ENCODE measurements around the gene EPB41L5. TPM values are rescaled to one million over a fixed set of nuclear protein-coding genes. Genes with fewer than 3 reads are reported as not detected.

EPB41L5 gene
- total and polyA plus RNA-seq, 3 donors from 2014 or later, result 56.8 to 73.6 (median 62.7) TPM

DNA sequence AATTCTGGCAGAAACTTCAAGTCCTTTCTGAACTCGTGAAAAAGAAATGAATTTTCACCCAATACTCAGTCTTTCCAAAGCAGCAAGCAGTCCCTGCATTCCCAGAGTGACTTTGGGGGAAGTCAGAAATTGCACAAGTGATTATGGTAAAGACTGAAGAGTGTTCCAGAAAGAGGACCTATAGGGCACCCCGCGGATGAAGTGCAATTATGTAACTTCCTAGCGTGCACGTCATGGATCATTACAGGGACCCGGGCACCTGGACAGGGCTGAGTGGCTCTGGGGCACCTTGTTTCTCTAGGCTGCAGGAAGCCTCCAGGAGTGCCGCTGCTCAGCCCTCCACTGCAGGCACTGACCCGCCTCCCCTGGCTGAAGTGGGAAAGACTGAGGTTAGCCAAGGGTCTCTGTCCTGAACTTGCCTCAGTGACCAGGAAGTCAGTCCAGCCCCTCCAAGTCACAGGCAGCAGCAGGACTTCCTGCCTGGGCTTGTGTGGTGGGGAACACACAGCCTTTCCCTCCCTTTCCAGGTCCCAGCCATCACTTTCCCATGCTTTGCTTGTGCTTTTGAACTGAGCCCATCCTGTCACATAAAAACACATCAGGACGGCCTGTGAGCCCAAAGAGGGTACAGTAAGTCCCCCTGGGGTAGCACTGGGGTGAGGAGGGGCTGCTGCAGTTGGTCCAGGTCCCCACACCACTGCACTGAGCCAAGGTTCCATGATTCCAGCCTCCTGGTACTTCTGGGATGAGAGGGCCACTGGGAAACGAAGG is 190.6 kb downstream of the EPB41L5 start:
- no peaks in the 10 kb centered on the region for H3K36me3 ChIP-seq (ENCODE audit: low read depth, missing control alignments)
- TF ChIP-seq, protein P1, sequence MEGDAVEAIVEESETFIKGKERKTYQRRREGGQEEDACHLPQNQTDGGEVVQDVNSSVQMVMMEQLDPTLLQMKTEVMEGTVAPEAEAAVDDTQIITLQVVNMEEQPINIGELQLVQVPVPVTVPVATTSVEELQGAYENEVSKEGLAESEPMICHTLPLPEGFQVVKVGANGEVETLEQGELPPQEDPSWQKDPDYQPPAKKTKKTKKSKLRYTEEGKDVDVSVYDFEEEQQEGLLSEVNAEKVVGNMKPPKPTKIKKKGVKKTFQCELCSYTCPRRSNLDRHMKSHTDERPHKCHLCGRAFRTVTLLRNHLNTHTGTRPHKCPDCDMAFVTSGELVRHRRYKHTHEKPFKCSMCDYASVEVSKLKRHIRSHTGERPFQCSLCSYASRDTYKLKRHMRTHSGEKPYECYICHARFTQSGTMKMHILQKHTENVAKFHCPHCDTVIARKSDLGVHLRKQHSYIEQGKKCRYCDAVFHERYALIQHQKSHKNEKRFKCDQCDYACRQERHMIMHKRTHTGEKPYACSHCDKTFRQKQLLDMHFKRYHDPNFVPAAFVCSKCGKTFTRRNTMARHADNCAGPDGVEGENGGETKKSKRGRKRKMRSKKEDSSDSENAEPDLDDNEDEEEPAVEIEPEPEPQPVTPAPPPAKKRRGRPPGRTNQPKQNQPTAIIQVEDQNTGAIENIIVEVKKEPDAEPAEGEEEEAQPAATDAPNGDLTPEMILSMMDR (IDR thresholded peaks at IDR 0.05), result no peak
- no peak for TF ChIP-seq POLR2A (IDR thresholded peaks at IDR 0.05)
- peaks cover 4% of the 10 kb centered on the region for H3K4me1 ChIP-seq
- intact Hi-C loops (cut with DNase I; ENCODE audit: low total_unique reads), result no loop called here
- no peak overlapping the region for H3K4me3 ChIP-seq
- no peaks in the 10 kb centered on the region for H3K27me3 ChIP-seq
- DNase-seq, result no peak
- H3K9me3 ChIP-seq, result no peaks in the 10 kb centered on the region
- H3K27ac ChIP-seq, result no peak overlapping the region
- WGBS, 2 donors, result 69 to 75% methylated on average over 9 to 10 of the region's 10 CpGs

DNA sequence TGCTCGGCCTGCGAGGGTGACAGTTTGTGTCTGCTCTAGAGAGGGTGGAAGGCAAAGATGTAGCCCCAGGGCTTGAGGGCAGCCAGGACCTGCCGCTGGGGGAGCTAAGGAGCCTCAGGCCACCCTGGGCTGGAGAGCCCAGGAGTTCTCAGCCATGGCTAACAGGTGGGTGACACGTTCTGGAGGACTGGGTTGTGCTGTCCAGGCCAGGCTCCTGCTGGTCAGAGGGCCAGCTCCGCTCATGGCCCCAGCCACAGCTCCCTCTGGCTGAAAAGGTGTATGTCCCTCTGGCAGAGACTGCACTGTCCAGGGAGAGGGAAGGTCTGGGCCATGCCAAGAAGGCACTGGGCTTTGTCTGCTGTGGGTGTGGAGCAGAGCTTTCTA is 191.1 kb downstream of the EPB41L5 start:
- WGBS, 2 donors, result 82 to 93% methylated on average over 2 to 5 of the region's 5 CpGs
- Histone ChIP-seq H3K4me1 (peaks cover 4% of the 10 kb centered on the region), H3K36me3 (ENCODE audit: low read depth, missing control alignments) (no peaks in the 10 kb centered on the region), H3K27ac (no peak overlapping the region), H3K27me3 (no peaks in the 10 kb centered on the region), H3K4me3 (no peak overlapping the region), H3K9me3 (no peaks in the 10 kb centered on the region)
- no peak for TF ChIP-seq POLR2A (IDR thresholded peaks at IDR 0.05)
- TF ChIP-seq, protein P1 (IDR thresholded peaks at IDR 0.05), result no peak
- no peak for DNase-seq
- intact Hi-C loops (cut with DNase I; ENCODE audit: low total_unique reads), result no loop called here

DNA sequence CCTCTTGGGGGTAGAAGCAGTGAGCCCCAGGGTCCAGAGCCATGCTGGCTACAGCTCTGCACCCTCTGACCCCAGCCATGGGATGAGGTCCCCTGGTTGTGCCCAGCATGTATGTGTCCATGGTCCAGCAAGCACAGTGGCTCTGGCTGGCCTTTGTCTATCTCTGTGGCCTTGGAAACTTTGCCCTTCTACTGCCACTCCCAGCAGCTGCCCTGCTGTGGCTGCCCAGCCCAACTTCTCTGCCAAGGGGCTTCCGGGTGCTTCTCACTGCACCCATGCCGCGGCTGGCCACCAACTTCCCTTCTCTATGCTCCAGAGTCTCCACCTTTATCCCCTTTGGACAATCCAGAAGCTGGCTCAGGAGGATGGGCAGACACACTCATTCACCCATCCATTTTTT is 191.5 kb downstream of the EPB41L5 start:
- 43 to 60% methylated on average over 2 to 3 of the region's 3 CpGs for WGBS, 2 donors
- Histone ChIP-seq H3K4me3 (no peak overlapping the region), H3K4me1 (peaks cover 4% of the 10 kb centered on the region), H3K36me3 (ENCODE audit: low read depth, missing control alignments) (no peaks in the 10 kb centered on the region), H3K27ac (no peak overlapping the region), H3K27me3 (no peaks in the 10 kb centered on the region), H3K9me3 (no peaks in the 10 kb centered on the region)
- no peak for TF ChIP-seq POLR2A (IDR thresholded peaks at IDR 0.05)
- TF ChIP-seq, protein P1 (IDR thresholded peaks at IDR 0.05), result no peak
- DNase-seq, result no peak
- intact Hi-C loops (cut with DNase I; ENCODE audit: low total_unique reads), result no loop called here

DNA sequence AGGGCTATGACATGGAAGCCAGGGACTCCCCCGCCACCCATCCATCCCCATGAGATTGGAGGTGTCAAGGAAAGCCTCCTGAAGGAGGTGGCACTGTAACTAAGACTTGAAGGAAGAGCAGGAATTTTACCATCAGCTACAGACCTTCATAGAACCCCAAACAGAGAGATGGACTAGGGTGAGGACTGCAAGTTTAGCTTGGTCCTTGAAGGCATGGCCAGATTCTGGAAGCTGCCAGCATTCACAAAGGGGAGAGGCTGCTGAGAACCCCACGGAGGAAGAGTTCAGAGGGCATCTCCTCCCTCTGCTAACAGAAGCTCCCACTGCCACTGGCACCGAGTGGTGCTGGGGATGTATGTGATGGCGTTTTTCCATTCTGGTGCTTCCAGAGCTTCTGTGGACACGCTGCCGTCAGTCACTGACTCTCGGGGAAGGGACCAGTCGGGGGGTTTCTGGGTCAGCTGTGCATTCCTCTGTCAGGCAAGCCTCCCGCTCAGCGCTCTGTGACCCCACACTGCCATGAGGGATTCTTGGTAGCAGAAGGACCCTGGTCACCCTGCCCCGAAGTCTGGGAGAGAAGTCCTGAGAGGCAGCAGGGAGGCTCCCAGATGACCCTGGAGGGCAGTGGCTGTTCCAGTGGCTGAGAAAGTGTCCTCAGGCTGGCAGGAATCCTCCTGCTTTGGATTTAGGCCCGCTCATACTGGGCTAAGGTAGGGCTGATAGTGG is 192.2 kb downstream of the EPB41L5 start:
- intact Hi-C loops (cut with DNase I; ENCODE audit: low total_unique reads), result no loop called here
- no peaks in the 10 kb centered on the region for H3K9me3 ChIP-seq
- no peaks in the 10 kb centered on the region for H3K36me3 ChIP-seq (ENCODE audit: low read depth, missing control alignments)
- 92 to 93% methylated on average over 11 to 12 of the region's 12 CpGs for WGBS, 2 donors
- H3K27ac ChIP-seq, result no peak overlapping the region
- no peaks in the 10 kb centered on the region for H3K27me3 ChIP-seq
- peaks cover 4% of the 10 kb centered on the region for H3K4me1 ChIP-seq
- DNase-seq, result no peak
- TF ChIP-seq POLR2A (IDR thresholded peaks at IDR 0.05), result no peak
- TF ChIP-seq, protein P1 (IDR thresholded peaks at IDR 0.05), result no peak
- H3K4me3 ChIP-seq, result no peak overlapping the region

Measured in testis (tissue), 3 donors.